ENCODE results near the gene MYRF.

DNA sequence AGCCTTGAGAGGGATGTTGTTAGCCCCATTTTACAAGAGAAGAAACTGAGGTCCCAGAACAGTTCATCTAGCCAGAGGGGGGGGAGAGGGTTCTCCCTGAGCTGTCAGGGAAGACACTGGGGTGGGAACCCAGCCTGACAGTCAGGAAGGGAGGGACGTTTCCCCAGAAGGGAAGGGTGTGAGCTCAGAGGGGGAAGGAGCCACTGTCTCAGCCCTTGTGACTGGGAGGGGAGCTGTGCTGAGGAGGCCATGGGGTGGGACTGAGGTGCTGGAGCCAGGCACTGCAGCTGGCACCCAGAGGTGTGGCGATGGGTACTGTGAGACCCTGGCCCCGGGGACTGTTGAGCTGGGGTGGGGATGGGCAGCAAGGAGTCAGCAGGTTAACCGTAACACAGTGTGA is 36.6 kb upstream of the MYRF start:
- no peak for TF ChIP-seq CTCF (IDR thresholded peaks at IDR 0.05)
- TF ChIP-seq POLR2A (IDR thresholded peaks at IDR 0.05): no peak

Data from adrenal gland (tissue), 5 donors.